GM12801 (cell line): ENCODE data around the gene D2HGDH.

Experiments
- CTCF ChIP-seq: IDR thresholded peaks from one replicate; pipeline ENCODE4 v1.5.1; 2011; ENCODE audit warnings: control low read depth; ENCODE audit not compliant: insufficient read length; ENCODE audit errors: extremely low read depth

The D2HGDH gene

GRCh38 chr2:241734467-241735208 is at the start of gene D2HGDH:
Gene D2HGDH, plus strand, starts transcription at chr2:241734630. Its CDS starts 595 bp downstream, at chr2:241735225.
- TF ChIP-seq CTCF: no peak

DNA sequence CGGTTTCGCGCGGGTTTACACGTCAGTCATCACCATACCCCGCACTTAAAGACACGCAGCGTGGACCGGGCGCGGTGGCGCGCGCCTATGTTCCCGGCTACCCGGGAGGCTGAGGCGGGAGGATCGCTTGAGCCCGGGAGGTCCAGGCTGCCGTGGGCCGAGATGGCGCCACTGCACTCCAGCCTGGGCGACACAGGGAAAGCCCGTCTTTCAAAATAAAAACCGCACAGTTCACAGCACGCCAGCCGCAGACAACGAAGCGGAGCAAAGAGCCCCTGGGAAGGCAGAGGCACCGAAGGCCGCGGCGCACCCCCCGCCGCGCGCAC is 48.1 kb upstream of the D2HGDH start:
- no peak for TF ChIP-seq CTCF

- no peak for TF ChIP-seq CTCF
Measured at GRCh38 chr2:241686650-241687425, 47.6 kb upstream of the D2HGDH start, which contains the start of gene DTYMK. Gene DTYMK, minus strand, starts transcription at chr2:241686815. Its CDS starts 32 bp downstream, at chr2:241686783.

GRCh38 chr2:241689306-241689705 is 45.1 kb upstream of the D2HGDH start:
- TF ChIP-seq CTCF: no peak

GRCh38 chr2:241690202-241690717 is 44.2 kb upstream of the D2HGDH start:
- no peak for TF ChIP-seq CTCF

DNA sequence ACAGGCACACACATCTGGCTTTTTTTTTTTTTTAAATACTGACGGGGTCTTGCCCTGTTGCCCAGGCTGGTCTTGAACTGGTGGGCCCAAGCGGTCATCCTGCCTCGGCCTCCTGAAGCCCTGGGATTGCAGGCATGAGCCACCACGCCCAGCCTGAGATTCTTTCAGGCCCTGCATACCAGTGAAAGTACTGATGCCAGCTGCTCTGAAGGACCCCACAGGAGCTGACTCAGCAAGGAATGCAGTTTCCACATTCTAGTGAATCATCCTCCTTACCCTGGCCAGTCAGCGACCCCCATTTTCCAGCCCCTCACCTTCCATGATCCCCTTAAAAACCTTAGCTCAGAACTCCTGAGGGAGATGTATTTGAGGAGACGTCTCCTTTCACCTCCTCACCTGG is 42.0 kb upstream of the D2HGDH start:
- no peak for TF ChIP-seq CTCF

DNA sequence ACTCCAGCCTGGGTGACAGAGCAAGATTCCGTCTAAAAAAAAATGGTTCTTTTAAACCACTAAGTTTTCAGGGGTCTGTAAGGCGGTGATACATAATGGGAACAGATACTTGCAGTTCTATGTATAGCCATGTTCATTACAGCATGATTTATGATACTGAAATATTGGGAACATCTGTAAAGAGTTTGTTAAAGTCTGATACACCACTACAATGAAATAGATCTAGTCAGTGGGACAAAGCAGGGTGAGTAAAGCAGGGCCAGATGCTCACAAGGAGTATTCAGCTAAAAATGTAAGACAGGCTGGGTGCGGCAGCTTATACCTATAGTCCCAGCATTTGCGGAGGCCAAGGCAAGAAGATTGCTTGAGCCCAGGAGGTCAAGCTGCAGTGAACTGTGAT is 38.8 kb upstream of the D2HGDH start:
- no peak for TF ChIP-seq CTCF
